HepG2 (cell line): Measurements from ENCODE around the gene L3MBTL1. TPM values are rescaled to one million over a fixed set of nuclear protein-coding genes. Genes with fewer than 3 reads are reported as not detected.

Experiments used
- NFKB2 ChIP-seq: sonication (generic); formaldehyde crosslinking; IDR thresholded peaks from 2 replicates; pipeline ENCODE4 v1.4.0; 2020; ENCODE audit warnings: missing genetic modification reagents, borderline replicate concordance
- SP5 ChIP-seq: IDR thresholded peaks from 2 replicates; pipeline ENCODE4 v1.6.1; 2016; ENCODE audit warnings: low read depth, borderline replicate concordance
- TBP ChIP-seq: sonication (generic); formaldehyde crosslinking; IDR thresholded peaks from 2 replicates; pipeline ENCODE4 v1.5.0; 2020; ENCODE audit warnings: missing genetic modification reagents
- TEAD3 ChIP-seq: optimal IDR thresholded peaks from 2 replicates; pipeline ENCODE3; 2016; ENCODE audit warnings: borderline replicate concordance
- UBTF ChIP-seq: sonication (generic); formaldehyde crosslinking; IDR thresholded peaks from 2 replicates; pipeline ENCODE4 v1.4.0; 2020; ENCODE audit warnings: mild to moderate bottlenecking, missing genetic modification reagents
- ZBTB39 ChIP-seq: sonication (generic); formaldehyde crosslinking; IDR thresholded peaks from 2 replicates; pipeline ENCODE4 v1.5.0; 2020; ENCODE audit warnings: missing genetic modification reagents
- ZNF160 ChIP-seq: sonication (generic); formaldehyde crosslinking; IDR thresholded peaks from 2 replicates; pipeline ENCODE4 v1.8.0; 2022; ENCODE audit warnings: mild to moderate bottlenecking, inconsistent platforms, missing genetic modification reagents
- ZNF235 ChIP-seq: sonication (generic); formaldehyde crosslinking; IDR thresholded peaks from 2 replicates; pipeline ENCODE4 v1.8.1; 2023; ENCODE audit warnings: mild to moderate bottlenecking, missing genetic modification reagents, borderline replicate concordance
- ZNF546 ChIP-seq: sonication (generic); formaldehyde crosslinking; conservative IDR thresholded peaks from 2 replicates; pipeline ENCODE4 v1.8.1; 2023; ENCODE audit warnings: mild to moderate bottlenecking, missing genetic modification reagents
- ZXDC ChIP-seq: sonication (generic); formaldehyde crosslinking; IDR thresholded peaks from 2 replicates; pipeline ENCODE4 v1.5.0; 2020; ENCODE audit warnings: mild to moderate bottlenecking, missing genetic modification reagents
- polyA plus RNA-seq, 8 experiments: library from polyadenylated mRNA; depleted of rRNA in 3 of 8; stranded (reverse) in 7 of 8; unstranded in 1 of 8; fragments of >200 nt; fragmentation: Illumina TruSeq in 4 of 8; extraction: Trizol in 4 of 8; gene quantifications; 2 replicates each; pipeline versions ENCODE4 v1.2.1 to v1.2.3, GENCODE V29; 2011 to 2016; ENCODE audit warnings: low read depth in 4 of 8, missing spikeins in 1 of 8, mixed read lengths in 1 of 8; ENCODE audit not compliant: insufficient read depth in 1 of 8
- total RNA-seq, 5 experiments: library from RNA; depleted of rRNA; stranded (reverse); fragments of >200 nt; fragmentation: Illumina TruSeq; extraction: Trizol; gene quantifications; 2 replicates each; pipeline ENCODE4 v1.2.3, GENCODE V29; 2016; ENCODE audit warnings: low read depth in 1 of 5
- TF ChIP-seq, protein P1 (sequence below): sonication (generic); formaldehyde crosslinking; IDR thresholded peaks from 2 replicates; pipeline ENCODE4 v1.8.1; 2023; ENCODE audit warnings: mild to moderate bottlenecking, inconsistent platforms, moderate library complexity, missing genetic modification reagents, borderline replicate concordance

The L3MBTL1 gene
- total and polyA plus RNA-seq, 2 of the 13 experiments (the other 11 are each of a cell fraction or from before 2014, with no cell fraction given), result 9.0 to 17.8 TPM

DNA sequence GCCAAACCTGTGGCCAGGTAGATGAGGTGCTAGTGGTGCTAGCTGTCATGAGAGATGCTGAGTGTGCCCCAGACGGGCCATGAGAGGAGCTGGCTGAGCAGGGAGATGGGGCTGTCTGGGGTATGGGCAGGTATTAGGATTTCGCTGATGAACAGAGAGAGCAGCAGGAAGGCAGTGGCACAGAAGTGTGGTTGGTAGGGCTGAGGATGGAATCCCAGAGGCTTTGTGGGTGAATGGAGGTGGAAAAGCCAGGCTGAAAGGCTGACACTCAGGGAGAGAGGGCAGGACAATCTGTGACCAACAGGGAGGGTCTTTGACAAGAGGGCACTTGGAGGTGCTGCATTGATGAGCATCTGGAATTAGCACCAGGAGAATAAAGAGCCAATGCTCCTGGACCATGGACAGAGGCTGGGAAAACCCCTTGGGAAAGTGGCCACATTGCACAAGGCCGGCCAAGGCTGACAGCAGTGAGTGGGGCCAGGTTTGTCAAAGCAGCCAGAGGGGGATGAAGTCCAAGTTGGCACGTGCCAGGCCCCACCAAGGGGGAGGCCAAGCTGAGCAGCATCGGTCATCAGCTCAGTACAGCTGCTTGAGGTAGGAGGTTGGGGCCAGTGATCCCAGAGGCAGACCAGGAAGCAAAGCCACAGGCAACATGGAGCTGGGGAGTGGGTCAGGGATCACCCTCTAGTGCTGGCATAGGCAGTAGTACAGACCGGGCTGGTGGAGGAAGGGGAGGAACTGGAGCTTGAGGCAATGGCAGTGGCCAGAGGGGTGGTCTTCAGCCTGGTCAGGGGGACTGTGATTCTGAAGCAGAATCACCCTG is 31.6 kb downstream of the L3MBTL1 start (continued):
- 0 out of 2 replicates have a peak, but pooled peaks have one; percentile 26 for TF ChIP-seq ZXDC (CRISPR knock-in tag)
- no peak for TF ChIP-seq ZNF235
- TF ChIP-seq TEAD3, result peak; percentile 25
- 0 out of 2 replicates have a peak, but pooled peaks have one; percentile 39 for TF ChIP-seq ZNF160 (CRISPR knock-in tag)
- TF ChIP-seq NFKB2, result peak; percentile 84; the same call in 1 of the 2 replicates
- TF ChIP-seq, protein P1, sequence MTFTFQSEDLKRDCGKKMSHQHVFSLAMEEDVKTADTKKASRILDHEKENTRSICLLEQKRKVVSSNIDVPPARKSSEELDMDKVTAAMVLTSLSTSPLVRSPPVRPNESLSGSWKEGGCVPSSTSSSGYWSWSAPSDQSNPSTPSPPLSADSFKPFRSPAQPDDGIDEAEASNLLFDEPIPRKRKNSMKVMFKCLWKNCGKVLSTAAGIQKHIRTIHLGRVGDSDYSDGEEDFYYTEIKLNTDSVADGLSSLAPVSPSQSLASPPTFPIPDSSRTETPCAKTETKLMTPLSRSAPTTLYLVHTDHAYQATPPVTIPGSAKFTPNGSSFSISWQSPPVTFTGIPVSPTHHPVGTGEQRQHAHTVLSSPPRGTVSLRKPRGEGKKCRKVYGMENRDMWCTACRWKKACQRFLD (CRISPR knock-in tag), result 0 out of 2 replicates have a peak, but pooled peaks have one; percentile 40
- no peak for TF ChIP-seq TBP (CRISPR knock-in tag)
- no peak; the same call in 1 of the 2 replicates for TF ChIP-seq ZNF546 (CRISPR knock-in tag)
- TF ChIP-seq SP5, result no peak
- peak; percentile 77; the same call in 1 of the 2 replicates for TF ChIP-seq ZBTB39
- TF ChIP-seq UBTF (CRISPR knock-in tag), result no peak
